Kidney tubule cell (primary cell): ENCODE measurements around the gene LCE4A.
"Not testable (repeated sequence)": the region's sequence is repeated elsewhere in the genome, so short reads cannot be mapped to it uniquely, and the experiment has no call there.

Source experiments
- DNase-seq: peaks from one replicate; pipeline ENCODE4 v3.0.0-alpha.2; 2018; ENCODE audit warnings: low spot score

LCE4A gene

GRCh38 chr1:152707860-152708259, at the start of gene LCE4A:
TSS of gene LCE4A (plus strand) at chr1:152708160. CDS start at chr1:152709076, 916 bp downstream.
- DNase-seq: no peak

- DNase-seq: no peak
Observed at GRCh38 chr1:152658649-152659048, 49.3 kb upstream of the LCE4A start.

GRCh38 chr1:152663098-152663497, 44.9 kb upstream of the LCE4A start, which contains the start of gene LCE2D:
TSS of gene LCE2D (plus strand) at chr1:152663380. CDS start at chr1:152664106, 726 bp downstream.
- no peak for DNase-seq

GRCh38 chr1:152666171-152666570, 41.8 kb upstream of the LCE4A start:
- not testable (repeated sequence) for DNase-seq

GRCh38 chr1:152667648-152668047, 40.3 kb upstream of the LCE4A start:
- no peak for DNase-seq

GRCh38 chr1:152673016-152673415, 34.9 kb upstream of the LCE4A start:
- DNase-seq: no peak

- DNase-seq: not testable (repeated sequence)
Observed at GRCh38 chr1:152674983-152675382, 33.0 kb upstream of the LCE4A start, which contains the start of gene LCE2C. TSS of gene LCE2C (plus strand) at chr1:152675279. CDS start at chr1:152676016, 737 bp downstream.

- no peak for DNase-seq
Observed at GRCh38 chr1:152679459-152679858, 28.5 kb upstream of the LCE4A start.

GRCh38 chr1:152681616-152682015, 26.3 kb upstream of the LCE4A start:
- no peak for DNase-seq

GRCh38 chr1:152683846-152684245, 24.1 kb upstream of the LCE4A start:
- DNase-seq: no peak

GRCh38 chr1:152685823-152686222, 22.1 kb upstream of the LCE4A start, which contains the start of gene LCE2B:
TSS of gene LCE2B (plus strand) at chr1:152686123. CDS start at chr1:152686844, 721 bp downstream.
- DNase-seq: not testable (repeated sequence)

- no peak for DNase-seq
Observed at GRCh38 chr1:152697701-152698600, 10.0 kb upstream of the LCE4A start, which contains the start of gene LCE2A. TSS of gene LCE2A (plus strand) at chr1:152698345. CDS start at chr1:152698902, 557 bp downstream.

GRCh38 chr1:152699746-152700145, 8.2 kb upstream of the LCE4A start:
- DNase-seq: no peak

- DNase-seq: no peak
Observed at GRCh38 chr1:152718238-152718637, 10.3 kb downstream of the LCE4A start.

GRCh38 chr1:152725261-152725660, 17.3 kb downstream of the LCE4A start:
- no peak for DNase-seq

- no peak for DNase-seq
Observed at GRCh38 chr1:152728986-152729385, 21.0 kb downstream of the LCE4A start.

- DNase-seq: no peak
Observed at GRCh38 chr1:152735648-152736047, 27.7 kb downstream of the LCE4A start.

- no peak for DNase-seq
Observed at GRCh38 chr1:152737997-152738396, 30.0 kb downstream of the LCE4A start.

GRCh38 chr1:152739841-152740240, 31.9 kb downstream of the LCE4A start:
- no peak for DNase-seq

GRCh38 chr1:152741656-152742055, 33.7 kb downstream of the LCE4A start:
- no peak for DNase-seq

GRCh38 chr1:152743371-152744145, 35.6 kb downstream of the LCE4A start:
- peak; percentile 14 for DNase-seq

GRCh38 chr1:152745289-152745704, 37.3 kb downstream of the LCE4A start:
- DNase-seq: no peak
